Lung microvascular endothelial cell (primary cell): Measurements from ENCODE around the gene ADGRG1. TPM values are rescaled to one million over a fixed set of nuclear protein-coding genes. Genes with fewer than 3 reads are reported as not detected.
A peak's percentile ranks its signal among the peaks of the same experiment; 100 is the strongest.

Experiments used
- DNase-seq, 2 donors: peaks; one replicate each; pipeline versions ENCODE4 v3.0.0 to v3.0.0-alpha.2; 2010; ENCODE audit warnings: low read depth in 2 of 2
- total RNA-seq: library from RNA; depleted of rRNA; stranded (reverse); fragments of >200 nt; gene quantifications from 2 replicates; pipeline ENCODE4 v1.2.1, GENCODE V29; 2014

ADGRG1 gene
- total RNA-seq, 1 donor from 2014 or later = 1.4 TPM

- no peak for DNase-seq
Measured at GRCh38 chr16:57635266-57636097, 7.1 kb downstream of the ADGRG1 start.

GRCh38 chr16:57636184-57636583 lies 7.8 kb downstream of the ADGRG1 start:
- DNase-seq = no peak

- DNase-seq = no peak
Measured at GRCh38 chr16:57637020-57637419, 8.6 kb downstream of the ADGRG1 start.

- peak; percentile 53 to 65 for DNase-seq
Measured at GRCh38 chr16:57637424-57637823, 9.0 kb downstream of the ADGRG1 start.

GRCh38 chr16:57637965-57638364 lies 9.5 kb downstream of the ADGRG1 start:
- DNase-seq = no peak

- DNase-seq = no peak
Measured at GRCh38 chr16:57638381-57638780, 10.0 kb downstream of the ADGRG1 start.

GRCh38 chr16:57639172-57639887 lies 10.9 kb downstream of the ADGRG1 start:
- DNase-seq = peak in 1 of 2 donors; percentile 55

- DNase-seq = no peak
Measured at GRCh38 chr16:57640185-57640584, 11.8 kb downstream of the ADGRG1 start.

GRCh38 chr16:57640612-57641011 lies 12.2 kb downstream of the ADGRG1 start:
- no peak for DNase-seq

GRCh38 chr16:57642160-57643135 lies 14.0 kb downstream of the ADGRG1 start:
- DNase-seq = peak in 1 of 2 donors; percentile 24

GRCh38 chr16:57643147-57643874 lies 14.9 kb downstream of the ADGRG1 start:
- DNase-seq = peak; percentile 39 to 46

GRCh38 chr16:57643910-57644309 lies 15.5 kb downstream of the ADGRG1 start:
- no peak for DNase-seq

GRCh38 chr16:57644383-57645014 lies 16.1 kb downstream of the ADGRG1 start:
- DNase-seq = no peak

- DNase-seq = no peak
Measured at GRCh38 chr16:57645169-57645568, 16.7 kb downstream of the ADGRG1 start.

GRCh38 chr16:57645691-57646387 lies 17.4 kb downstream of the ADGRG1 start:
- DNase-seq = peak; percentile 93 to 96

- DNase-seq = peak; percentile 66 to 78
Measured at GRCh38 chr16:57646388-57647039, 18.1 kb downstream of the ADGRG1 start.

GRCh38 chr16:57647136-57647875 lies 18.9 kb downstream of the ADGRG1 start:
- DNase-seq = peak in 1 of 2 donors; percentile 62

- no peak for DNase-seq
Measured at GRCh38 chr16:57648125-57648524, 19.7 kb downstream of the ADGRG1 start.
